Left ventricle myocardium superior (tissue), 1 donor: Measurements from ENCODE around the gene NFE2L3. TPM values are rescaled to one million over a fixed set of nuclear protein-coding genes. Genes with fewer than 3 reads are reported as not detected.
"Not testable (repeated sequence)": the region's sequence is repeated elsewhere in the genome, so short reads cannot be mapped to it uniquely, and the experiment has no call there.

ENCODE experiments used
- ATAC-seq: fragments of 200-7000 bp; cut with Tn5 transposase; one replicate; pipeline ENCODE4 v1.9.1; 2020; ENCODE audit warnings: mild to moderate bottlenecking, moderate library complexity
- DNase-seq: peaks from one replicate; pipeline ENCODE4 v3.0.0-alpha.2; 2020
- intact Hi-C: fragments of 100-400 bp; cut with micrococcal nuclease; formaldehyde crosslinking; loops from one replicate; pipeline ENCODE4 v1.11.0; 2022
- long read RNA-seq: library from polyadenylated mRNA; unstranded; transcript quantifications from one replicate; pipeline ENCODE4 v2.0.0, GENCODE V29; 2021
- total RNA-seq: library from RNA; stranded (reverse); fragmentation: NEBNext Ultra II Directional; extraction: Animal tissue kit (Norgen Biotek cat#: 25700); gene quantifications from one replicate; pipeline ENCODE4 v1.2.1, GENCODE V29; 2021
- donor health status: DM: no; HTN: yes; CAD: no; lungs with severe emphysema.

NFE2L3 gene
- total RNA-seq: 0.94 TPM
- long read RNA-seq, transcript NFE2L3-201 (4 exons, 3,686 nt): major isoform, 5 of 5 reads
- long read RNA-seq, partial matches to known transcripts: 0 of 5 reads
- long read RNA-seq, other reads (novel, unspliced or antisense): 0 of 5 reads

GRCh38 chr7:26151953-26152781 lies at the start of gene NFE2L3:
Gene NFE2L3, plus strand, starts transcription at chr7:26152198. Its CDS starts 301 bp downstream, at chr7:26152499.
- intact Hi-C loops: no loop called here
- DNase-seq (peak; percentile 81), ATAC-seq (peak; percentile 90)

GRCh38 chr7:26103596-26103995 lies 48.4 kb upstream of the NFE2L3 start:
- DNase-seq (no peak), ATAC-seq (no peak)
- intact Hi-C loops: no loop called here

GRCh38 chr7:26105236-26105635 lies 46.8 kb upstream of the NFE2L3 start:
- DNase-seq (no peak), ATAC-seq (no peak)
- intact Hi-C loops: no loop called here

GRCh38 chr7:26105931-26106330 lies 46.1 kb upstream of the NFE2L3 start:
- intact Hi-C loops: no loop called here
- no peak for DNase-seq
- no peak for ATAC-seq

GRCh38 chr7:26112203-26112740 lies 39.7 kb upstream of the NFE2L3 start:
- ATAC-seq (no peak), DNase-seq (no peak)
- intact Hi-C loops: no loop called here

GRCh38 chr7:26115650-26116049 lies 36.3 kb upstream of the NFE2L3 start:
- intact Hi-C loops: no loop called here
- DNase-seq (no peak), ATAC-seq (no peak)

GRCh38 chr7:26117142-26117807 lies 34.7 kb upstream of the NFE2L3 start:
- intact Hi-C loops: no loop called here
- ATAC-seq: no peak

GRCh38 chr7:26117970-26118369 lies 34.0 kb upstream of the NFE2L3 start:
- intact Hi-C loops: no loop called here
- ATAC-seq (no peak), DNase-seq (no peak)

More at GRCh38 chr7:26117142-26117807, 34.7 kb upstream of the NFE2L3 start:
- no peak for DNase-seq

- ATAC-seq: no peak
- no peak for DNase-seq
- intact Hi-C loops: no loop called here
These were observed 29.3 kb upstream of the NFE2L3 start for GRCh38 chr7:26122745-26123144.

GRCh38 chr7:26124775-26125174 lies 27.2 kb upstream of the NFE2L3 start:
- not testable (repeated sequence) for DNase-seq, ATAC-seq
- intact Hi-C loops: loop anchor here (5.0 kb wide), 1 partner anchor 853 kb away; no protein-coding TSS in a partner anchor

- no peak for DNase-seq
- ATAC-seq: no peak
- intact Hi-C loops: loop anchor here (5.0 kb wide), 1 partner anchor 850 kb away; no protein-coding TSS in a partner anchor
These were observed 24.6 kb upstream of the NFE2L3 start for GRCh38 chr7:26127411-26127810.

GRCh38 chr7:26131056-26131589 lies 20.9 kb upstream of the NFE2L3 start:
- intact Hi-C loops: no loop called here
- DNase-seq: no peak
- no peak for ATAC-seq

- intact Hi-C loops: no loop called here
- no peak for DNase-seq
- no peak for ATAC-seq
These were observed 16.9 kb upstream of the NFE2L3 start for GRCh38 chr7:26135076-26135475.

- intact Hi-C loops: no loop called here
- no peak for ATAC-seq
- DNase-seq: no peak
These were observed 16.4 kb upstream of the NFE2L3 start for GRCh38 chr7:26135551-26135950.

- no peak for ATAC-seq
- intact Hi-C loops: no loop called here
- no peak for DNase-seq
These were observed 15.2 kb upstream of the NFE2L3 start for GRCh38 chr7:26136831-26137230.

GRCh38 chr7:26140380-26140779 lies 11.6 kb upstream of the NFE2L3 start:
- DNase-seq (no peak), ATAC-seq (no peak)
- intact Hi-C loops: no loop called here

GRCh38 chr7:26141077-26141476 lies 10.9 kb upstream of the NFE2L3 start:
- intact Hi-C loops: no loop called here
- DNase-seq: no peak
- no peak for ATAC-seq

- intact Hi-C loops: no loop called here
- DNase-seq (no peak), ATAC-seq (no peak)
These were observed 8.5 kb upstream of the NFE2L3 start for GRCh38 chr7:26143298-26144048.
